Erythroblast (primary cell): ENCODE data around the gene COQ2.

Source experiments
- GATA1 ChIP-seq: IDR thresholded peaks from 2 replicates; pipeline ENCODE4 v1.6.1; 2011; ENCODE audit warnings: low read depth, mild to moderate bottlenecking, control low read depth, low read length, moderate library complexity
- POLR2A ChIP-seq: IDR thresholded peaks from 2 replicates; pipeline ENCODE4 v1.6.1; 2011; ENCODE audit warnings: mild to moderate bottlenecking, low read length

DNA sequence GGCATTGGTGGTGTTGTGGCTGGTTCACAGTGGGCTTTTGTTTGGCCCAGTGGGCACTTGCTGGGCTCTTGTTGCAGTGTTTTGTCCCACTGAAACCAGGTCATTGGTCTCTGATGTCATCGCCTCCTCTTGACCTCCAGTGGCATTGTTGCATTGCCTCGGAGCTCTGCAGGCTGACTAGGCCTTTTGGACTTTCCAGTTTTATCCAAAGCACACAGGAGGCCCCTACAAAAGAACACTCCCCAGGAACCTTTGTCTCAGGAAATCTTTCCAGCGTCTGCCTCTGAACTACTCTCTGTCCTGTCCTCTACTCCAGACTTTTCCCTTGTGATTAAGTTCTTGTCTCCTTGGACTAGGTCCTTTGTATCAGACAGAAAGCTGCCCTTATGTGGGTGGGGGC is 54.8 kb downstream of the COQ2 start:
- TF ChIP-seq POLR2A: no peak
- no peak for TF ChIP-seq GATA1
